Body of pancreas (tissue), 4 donors: ENCODE measurements around the gene RSRP1. TPM values are rescaled to one million over a fixed set of nuclear protein-coding genes. Genes with fewer than 3 reads are reported as not detected.

Source experiments
- ATAC-seq: fragments of 150-250 bp; one replicate; pipeline ENCODE4 v1.9.1; 2016
- DNase-seq, 4 donors: peaks; one replicate each; pipeline ENCODE4 v3.0.0-alpha.2; 2019
- H3K27ac ChIP-seq, 4 donors: fragments of 200-600 bp; sonication (generic); 1 replicate in 3 of 4; 2 replicates in 1 of 4; pipeline versions ENCODE4 v1.5.1 to v1.6.1; 2016 to 2019; ENCODE audit warnings: mild to moderate bottlenecking in 1 of 4, mixed read lengths in 1 of 4, moderate library complexity in 1 of 4
- H3K27me3 ChIP-seq, 2 donors: fragments of 200-600 bp; sonication (generic); one replicate each; pipeline ENCODE4 v1.6.0; 2016; ENCODE audit warnings: mild to moderate bottlenecking in 1 of 2
- H3K36me3 ChIP-seq, 2 donors: fragments of 200-600 bp; sonication (generic); replicated peaks in 1 of 2; 2 replicates each; pipeline ENCODE4 v1.5.1; 2016; ENCODE audit warnings: low read depth in 2 of 2; ENCODE audit not compliant: insufficient read depth in 1 of 2
- H3K4me1 ChIP-seq: fragments of 200-600 bp; sonication (generic); one replicate; pipeline ENCODE4 v1.6.0; 2016
- H3K4me3 ChIP-seq, 2 donors: fragments of 200-600 bp; sonication (generic); 1 replicate in 1 of 2; 2 replicates in 1 of 2; pipeline ENCODE4 v1.5.1; 2016 to 2019
- H3K9me3 ChIP-seq, 3 donors: fragments of 200-600 bp; sonication (generic); 1 replicate in 2 of 3; 2 replicates in 1 of 3; pipeline ENCODE4 v1.5.1; 2016
- CTCF ChIP-seq, 7 experiments: fragments of 450-650 bp in 4 of 7; fragments of 200-600 bp in 3 of 7; sonication (generic) in 3 of 7; IDR thresholded peaks; one replicate each; pipeline ENCODE4 v1.5.1; 2016 to 2019; ENCODE audit warnings: antibody characterized with exemption in 7 of 7
- POLR2A ChIP-seq, 3 donors: fragments of 450-650 bp; IDR thresholded peaks; one replicate each; pipeline ENCODE4 v1.6.1; 2016; ENCODE audit warnings: antibody characterized with exemption in 3 of 3, mild to moderate bottlenecking in 2 of 3
- WGBS, 2 donors: methylation state at CpG; one replicate each; pipeline ENCODE4 v1.1.5; 2017; 5-methylcytosine and 5-hydroxymethylcytosine counted together
- intact Hi-C: fragments of 100-400 bp; cut with DNase I; formaldehyde crosslinking; loops from one replicate; pipeline ENCODE4 v1.15.1; 2023
- total RNA-seq, 2 donors: library from RNA; depleted of rRNA; stranded (reverse); fragments of >200 nt; gene quantifications; one replicate each; pipeline ENCODE4 v1.1.0, GENCODE V29; 2016

The RSRP1 gene
- total RNA-seq, 2 donors from 2014 or later, result 94.4 to 158 TPM

GRCh38 chr1:25257196-25257595 is 9.9 kb upstream of the RSRP1 start:
- no peak for ATAC-seq
- Histone ChIP-seq H3K27me3 (no peaks in the 10 kb centered on the region), H3K27ac (no peak overlapping the region), H3K4me3 (no peak overlapping the region), H3K4me1 (no peaks in the 10 kb centered on the region), H3K9me3 (no peaks in the 10 kb centered on the region), H3K36me3 (no peaks in the 10 kb centered on the region)
- 60% methylated on average over 1 of the region's 1 CpG for WGBS, 2 donors
- no peak for DNase-seq
- intact Hi-C loops, result loop anchor here (10.0 kb wide), 1 partner anchor 88 kb away; no protein-coding TSS in a partner anchor
- no peak for TF ChIP-seq POLR2A (IDR thresholded peaks at IDR 0.05)
- TF ChIP-seq CTCF (IDR thresholded peaks at IDR 0.05), result no peak

GRCh38 chr1:25256578-25256965 is 9.3 kb upstream of the RSRP1 start:
- intact Hi-C loops, result loop anchor here (10.0 kb wide), 1 partner anchor 88 kb away; no protein-coding TSS in a partner anchor
- H3K9me3 ChIP-seq, result no peaks in the 10 kb centered on the region
- DNase-seq, result no peak
- TF ChIP-seq CTCF (IDR thresholded peaks at IDR 0.05), result no peak
- TF ChIP-seq POLR2A (IDR thresholded peaks at IDR 0.05), result no peak
- ATAC-seq, result no peak
- 94 to 96% methylated on average over 5 of the region's 5 CpGs for WGBS, 2 donors
- no peaks in the 10 kb centered on the region for H3K36me3 ChIP-seq
- H3K4me1 ChIP-seq, result no peaks in the 10 kb centered on the region
- H3K4me3 ChIP-seq, result no peak overlapping the region
- H3K27me3 ChIP-seq, result no peaks in the 10 kb centered on the region
- H3K27ac ChIP-seq, result no peak overlapping the region

- Histone ChIP-seq H3K27me3 (no peaks in the 10 kb centered on the region), H3K9me3 (no peaks in the 10 kb centered on the region), H3K36me3 (no peaks in the 10 kb centered on the region), H3K4me3 (no peak overlapping the region), H3K4me1 (no peaks in the 10 kb centered on the region), H3K27ac (no peak overlapping the region)
- ATAC-seq (no peak), DNase-seq (no peak)
- 78 to 86% methylated on average over 18 of the region's 18 CpGs for WGBS, 2 donors
- intact Hi-C loops, result loop anchor here (10.0 kb wide), 1 partner anchor 89 kb away; no protein-coding TSS in a partner anchor
- no peak for TF ChIP-seq POLR2A (IDR thresholded peaks at IDR 0.05)
- TF ChIP-seq CTCF (IDR thresholded peaks at IDR 0.05), result no peak
Observed at GRCh38 chr1:25255706-25256577, 8.7 kb upstream of the RSRP1 start.

GRCh38 chr1:25253911-25254310 is 6.7 kb upstream of the RSRP1 start:
- Histone ChIP-seq H3K27ac (no peak overlapping the region), H3K9me3 (no peaks in the 10 kb centered on the region), H3K4me1 (no peaks in the 10 kb centered on the region), H3K27me3 (no peaks in the 10 kb centered on the region), H3K4me3 (no peak overlapping the region), H3K36me3 (no peaks in the 10 kb centered on the region)
- no peak for DNase-seq
- TF ChIP-seq POLR2A (IDR thresholded peaks at IDR 0.05) (no peak), CTCF (IDR thresholded peaks at IDR 0.05) (no peak)
- no peak for ATAC-seq
- intact Hi-C loops, result loop anchor here (10.0 kb wide), 1 partner anchor 91 kb away; no protein-coding TSS in a partner anchor
- WGBS, 2 donors, result 81 to 90% methylated on average over 2 of the region's 2 CpGs
